Measurements from ENCODE around the gene NCAPG2.

Gene NCAPG2

GRCh38 chr7:158746957-158747356 lies 42.4 kb upstream of the NCAPG2 start:
- Histone ChIP-seq H3K4me1 (peaks cover 0 to 4% (median 0%) of the 10 kb centered on the region in 10 experiments; a peak in 3 of 20 replicates), H3K9me3 (replicated peaks in 1 of 11) (no peaks in the 10 kb centered on the region), H3K36me3 (peaks cover 75 to 100% (median 89%) of the 10 kb centered on the region in 11 experiments), H3K4me3 (no peak overlapping the region), H3K4me2 (no peak overlapping the region), H4K20me1 (peaks cover 0 to 3% (median 0%) of the 10 kb centered on the region in 11 experiments; a peak in 2 of 22 replicates), H3K9ac (no peak overlapping the region), H3K27ac (no peak overlapping the region), H3K27me3 (no peaks in the 10 kb centered on the region)
- no peak for TF ChIP-seq Cebpa-rat (IDR thresholded peaks at IDR 0.05)

- H3K9me3 ChIP-seq (replicated peaks in 1 of 11): no peaks in the 10 kb centered on the region
- peaks cover 10 to 22% (median 14%) of the 10 kb centered on the region in 10 experiments for H3K4me1 ChIP-seq
- peaks cover 0 to 3% (median 0%) of the 10 kb centered on the region in 11 experiments; a peak in 1 of 22 replicates for H4K20me1 ChIP-seq
- peaks cover 89 to 100% (median 95%) of the 10 kb centered on the region in 11 experiments for H3K36me3 ChIP-seq
- no peak overlapping the region for H3K9ac ChIP-seq
- TF ChIP-seq Cebpa-rat (IDR thresholded peaks at IDR 0.05): no peak
- H3K4me3 ChIP-seq: no peak overlapping the region
- no peak overlapping the region for H3K4me2 ChIP-seq
- H3K27ac ChIP-seq: no peak overlapping the region
- no peaks in the 10 kb centered on the region for H3K27me3 ChIP-seq
These were observed 40.6 kb upstream of the NCAPG2 start for GRCh38 chr7:158745057-158745715.

- Histone ChIP-seq H3K4me2 (no peak overlapping the region), H3K9ac (no peak overlapping the region), H3K9me3 (replicated peaks in 1 of 11) (no peaks in the 10 kb centered on the region), H3K4me3 (no peak overlapping the region), H3K36me3 (peaks cover 83 to 100% (median 93%) of the 10 kb centered on the region in 11 experiments), H3K27ac (no peak overlapping the region), H4K20me1 (peaks cover 0 to 7% (median 0%) of the 10 kb centered on the region in 11 experiments; a peak in 1 of 22 replicates), H3K4me1 (peaks cover 17 to 33% (median 24%) of the 10 kb centered on the region in 10 experiments), H3K27me3 (no peaks in the 10 kb centered on the region)
- no peak for TF ChIP-seq Cebpa-rat (IDR thresholded peaks at IDR 0.05)
These were observed 39.5 kb upstream of the NCAPG2 start for GRCh38 chr7:158744070-158744469.

GRCh38 chr7:158743219-158743618 lies 38.6 kb upstream of the NCAPG2 start:
- no peaks in the 10 kb centered on the region for H3K27me3 ChIP-seq
- peaks cover 17 to 41% (median 26%) of the 10 kb centered on the region in 10 experiments for H3K4me1 ChIP-seq
- H3K4me3 ChIP-seq: no peak overlapping the region
- H3K27ac ChIP-seq: 0 out of 22 replicates have a peak overlapping the region, but pooled peaks of 2 of the 11 experiments have one; percentile 6 to 17
- peaks cover 0 to 7% (median 0%) of the 10 kb centered on the region in 11 experiments; a peak in 1 of 22 replicates for H4K20me1 ChIP-seq
- H3K9me3 ChIP-seq (replicated peaks in 1 of 11): no peaks in the 10 kb centered on the region
- H3K4me2 ChIP-seq: no peak overlapping the region
- TF ChIP-seq Cebpa-rat (IDR thresholded peaks at IDR 0.05): no peak
- H3K9ac ChIP-seq: no peak overlapping the region
- H3K36me3 ChIP-seq: peaks cover 83 to 100% (median 93%) of the 10 kb centered on the region in 11 experiments

DNA sequence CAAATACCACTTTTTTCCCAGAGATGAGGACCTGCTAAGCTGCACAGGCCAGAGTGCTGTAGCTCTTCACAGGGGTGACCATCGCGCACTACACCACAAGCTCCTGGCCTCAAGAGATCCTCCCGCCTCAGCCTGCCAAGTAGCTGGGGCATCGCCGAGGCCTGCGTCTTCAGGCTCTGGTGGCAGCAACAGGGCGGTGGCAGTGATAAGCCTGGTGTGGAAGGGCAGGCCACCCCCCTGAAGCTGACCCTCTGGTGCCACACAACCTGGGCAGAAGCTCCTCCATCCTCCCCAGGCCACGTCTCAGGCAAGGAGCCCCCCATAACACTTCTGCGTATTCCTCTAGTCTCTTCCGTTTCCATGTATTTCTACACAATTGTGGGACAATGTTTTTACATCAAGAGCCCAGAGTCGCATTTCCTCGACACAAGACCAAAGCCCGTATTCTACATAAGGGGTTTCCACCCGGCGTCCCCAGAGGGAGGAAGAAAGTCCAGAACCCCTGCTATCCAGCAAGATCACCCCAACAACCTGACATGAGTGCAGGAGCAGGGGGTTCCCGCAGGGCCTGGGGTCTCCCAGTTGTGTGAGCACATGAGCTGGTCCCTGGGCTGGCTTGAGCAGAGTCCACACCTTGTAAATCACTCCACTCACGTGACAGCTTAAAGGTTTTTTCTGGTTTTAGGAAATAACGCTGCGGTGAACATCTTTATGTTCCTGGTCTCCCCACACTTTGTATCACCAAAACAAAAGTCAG lies 37.6 kb upstream of the NCAPG2 start:
- Histone ChIP-seq H3K27me3 (no peaks in the 10 kb centered on the region), H3K9me3 (replicated peaks in 1 of 11) (no peaks in the 10 kb centered on the region), H3K9ac (no peak overlapping the region), H4K20me1 (peaks cover 0 to 7% (median 0%) of the 10 kb centered on the region in 11 experiments; a peak in 1 of 22 replicates), H3K4me1 (peaks cover 17 to 46% (median 26%) of the 10 kb centered on the region in 10 experiments), H3K4me2 (no peak overlapping the region; a peak in 1 of 22 replicates), H3K4me3 (no peak overlapping the region), H3K27ac (peak overlapping the region in 4 of 11 experiments; percentile 19 to 79 (median 76); a peak in 7 of 22 replicates), H3K36me3 (peaks cover 82 to 100% (median 93%) of the 10 kb centered on the region in 11 experiments)
- no peak for TF ChIP-seq Cebpa-rat (IDR thresholded peaks at IDR 0.05)

DNA sequence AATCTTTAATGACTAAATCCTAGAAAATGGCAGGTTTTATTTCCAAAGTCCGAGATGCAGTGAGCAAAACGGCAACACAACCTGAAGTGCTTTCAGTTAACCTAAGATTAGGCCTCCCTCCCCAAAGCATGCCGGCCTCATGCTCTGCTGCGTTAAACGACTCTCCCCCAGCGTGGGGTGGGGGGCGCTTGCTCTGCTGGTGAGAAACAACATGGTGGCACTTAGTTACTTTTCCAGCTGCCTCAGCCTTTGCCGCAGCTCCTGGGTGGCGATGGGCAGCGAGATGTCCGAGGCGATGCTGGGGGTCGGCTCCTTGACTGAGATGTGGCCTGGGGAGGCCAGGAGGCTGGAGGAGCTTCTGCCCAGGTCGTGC lies 36.7 kb upstream of the NCAPG2 start:
- no peak overlapping the region for H3K4me3 ChIP-seq
- H4K20me1 ChIP-seq: peaks cover 0 to 7% (median 0%) of the 10 kb centered on the region in 11 experiments; a peak in 1 of 22 replicates
- TF ChIP-seq Cebpa-rat (IDR thresholded peaks at IDR 0.05): no peak
- H3K9me3 ChIP-seq (replicated peaks in 1 of 11): no peaks in the 10 kb centered on the region
- no peaks in the 10 kb centered on the region for H3K27me3 ChIP-seq
- H3K36me3 ChIP-seq: peaks cover 82 to 100% (median 93%) of the 10 kb centered on the region in 11 experiments
- peak overlapping the region in 10 of 11 experiments; percentile 48 to 80 (median 76); a peak in 16 of 22 replicates for H3K27ac ChIP-seq
- peak overlapping the region in 8 of 11 experiments; percentile 26 to 66 (median 62); a peak in 10 of 22 replicates for H3K9ac ChIP-seq
- H3K4me2 ChIP-seq: peak overlapping the region in 8 of 11 experiments; percentile 77 to 90 (median 83); a peak in 13 of 22 replicates
- H3K4me1 ChIP-seq: peaks cover 17 to 46% (median 26%) of the 10 kb centered on the region in 10 experiments

DNA sequence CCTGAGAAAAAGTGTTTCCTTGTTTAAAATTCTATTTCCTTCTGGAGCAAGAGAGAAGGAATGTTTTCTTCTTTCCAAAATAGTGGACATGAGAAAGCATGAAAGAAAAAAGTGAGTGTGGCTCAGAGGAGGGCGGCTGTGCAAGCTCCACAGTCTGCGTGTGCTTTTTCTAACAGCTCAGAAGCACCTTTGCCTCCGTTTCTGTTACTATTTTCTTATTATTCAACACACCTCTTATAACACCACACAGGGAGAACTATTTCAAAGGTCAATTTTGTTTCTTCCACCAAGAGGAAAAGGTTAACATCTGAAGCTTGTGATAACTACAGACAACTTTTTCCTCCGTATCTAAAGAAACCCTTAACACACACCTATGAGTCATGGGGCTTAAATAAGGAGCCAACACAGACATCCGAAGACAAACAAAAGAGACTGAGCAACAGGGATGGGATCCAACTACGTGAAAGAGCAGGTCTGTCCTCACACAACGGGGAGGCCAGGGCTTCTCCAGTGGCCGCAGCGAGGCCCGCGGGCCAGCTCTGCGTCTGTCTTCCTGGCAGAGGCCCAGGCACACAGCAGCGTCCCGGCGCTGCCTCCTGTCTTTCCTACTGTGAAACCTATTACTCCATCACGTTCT lies 36.2 kb upstream of the NCAPG2 start:
- Histone ChIP-seq H3K4me2 (peak overlapping the region; percentile 58 to 90 (median 80)), H3K9me3 (replicated peaks in 1 of 11) (no peaks in the 10 kb centered on the region), H3K4me1 (peaks cover 17 to 50% (median 26%) of the 10 kb centered on the region in 10 experiments), H3K27me3 (no peaks in the 10 kb centered on the region), H3K9ac (peak overlapping the region; percentile 19 to 66 (median 55); a peak in 14 of 22 replicates), H3K4me3 (0 out of 20 replicates have a peak overlapping the region, but pooled peaks of 1 of the 10 experiments have one; percentile 1), H3K36me3 (peaks cover 82 to 100% (median 93%) of the 10 kb centered on the region in 11 experiments), H3K27ac (peak overlapping the region in 10 of 11 experiments; percentile 48 to 80 (median 76); a peak in 21 of 22 replicates), H4K20me1 (peaks cover 0 to 7% (median 0%) of the 10 kb centered on the region in 11 experiments; a peak in 1 of 22 replicates)
- no peak for TF ChIP-seq Cebpa-rat (IDR thresholded peaks at IDR 0.05)

DNA sequence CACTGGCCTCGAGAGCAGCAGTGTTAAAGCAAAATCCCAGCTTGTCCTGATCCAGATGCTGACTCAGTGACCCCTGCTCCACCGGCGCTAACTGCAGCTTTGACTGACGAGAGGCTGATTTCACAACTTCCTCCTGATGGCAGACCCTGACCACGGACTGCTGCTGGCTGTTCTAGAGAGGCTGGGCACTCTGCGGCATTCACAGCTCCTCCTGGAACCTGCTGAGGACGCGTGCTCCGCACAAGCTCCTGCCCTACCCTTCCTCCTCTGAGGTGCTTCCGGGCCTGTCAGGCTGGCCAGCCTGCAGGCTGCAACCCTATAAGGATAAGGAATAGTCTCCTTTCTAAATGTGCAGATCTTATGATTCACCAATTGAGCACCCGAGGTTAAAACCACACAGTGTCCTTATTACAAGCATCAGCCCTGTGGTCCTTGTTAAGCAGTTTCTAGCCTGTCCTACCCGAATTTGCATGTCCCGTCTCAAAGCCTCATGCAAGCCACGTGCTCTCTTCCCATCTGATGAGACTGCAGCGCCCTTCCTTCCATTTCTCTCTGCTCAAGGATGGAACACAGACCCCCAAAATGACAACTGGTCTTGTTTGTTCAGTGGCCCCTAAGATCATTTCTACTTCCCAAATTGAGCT lies 35.5 kb upstream of the NCAPG2 start:
- H3K36me3 ChIP-seq: peaks cover 82 to 100% (median 93%) of the 10 kb centered on the region in 11 experiments
- peak overlapping the region in 4 of 10 experiments; percentile 8 to 39 (median 30); a peak in 6 of 20 replicates for H3K4me3 ChIP-seq
- H3K27ac ChIP-seq: peak overlapping the region in 10 of 11 experiments; percentile 48 to 80 (median 76); a peak in 21 of 22 replicates

More for the DNA sequence above, 35.5 kb upstream of the NCAPG2 start:
- Histone ChIP-seq H3K4me1 (peaks cover 17 to 57% (median 26%) of the 10 kb centered on the region in 10 experiments), H4K20me1 (peaks cover 0 to 7% (median 0%) of the 10 kb centered on the region in 11 experiments; a peak in 1 of 22 replicates), H3K9ac (peak overlapping the region; percentile 4 to 66 (median 62); a peak in 18 of 22 replicates), H3K27me3 (no peaks in the 10 kb centered on the region), H3K4me2 (peak overlapping the region; percentile 58 to 90 (median 80)), H3K9me3 (replicated peaks in 1 of 11) (no peaks in the 10 kb centered on the region)
- peak in 9 of 11 experiments; percentile 13 to 74 (median 59); a peak in 13 of 22 replicates for TF ChIP-seq Cebpa-rat (IDR thresholded peaks at IDR 0.05)
